GM23248 (cell line): Measurements from ENCODE around the gene SKI. TPM values are rescaled to one million over a fixed set of nuclear protein-coding genes. Genes with fewer than 3 reads are reported as not detected.

Experiments
- DNase-seq: peaks from one replicate; pipeline ENCODE4 v3.0.0-alpha.2; 2015
- H2AFZ ChIP-seq: fragments of 200-600 bp; sonication (generic); 2 replicates; pipeline ENCODE4 v1.6.1; 2016; ENCODE audit warnings: antibody characterized with exemption
- H3F3A ChIP-seq: fragments of 200-600 bp; sonication (generic); 2 replicates; pipeline ENCODE4 v1.6.1; 2016; ENCODE audit warnings: mild to moderate bottlenecking, antibody characterized with exemption, mixed run types; ENCODE audit not compliant: insufficient read depth
- H3K27ac ChIP-seq: fragments of 200-600 bp; sonication (generic); 2 replicates; pipeline ENCODE4 v1.5.1; 2016; ENCODE audit warnings: mild to moderate bottlenecking
- H3K27me3 ChIP-seq: fragments of 200-600 bp; sonication (generic); replicated peaks from 2 replicates; pipeline ENCODE4 v1.6.1; 2016; ENCODE audit warnings: mild to moderate bottlenecking; ENCODE audit not compliant: insufficient read depth
- H3K36me3 ChIP-seq: fragments of 200-600 bp; sonication (generic); 2 replicates; pipeline ENCODE4 v1.6.1; 2016; ENCODE audit warnings: low read depth, mild to moderate bottlenecking
- H3K4me1 ChIP-seq: fragments of 200-600 bp; sonication (generic); 2 replicates; pipeline ENCODE4 v1.6.1; 2016; ENCODE audit warnings: mild to moderate bottlenecking; ENCODE audit not compliant: insufficient read depth
- H3K4me2 ChIP-seq: fragments of 200-600 bp; sonication (generic); one replicate; pipeline ENCODE4 v1.6.1; 2016; ENCODE audit warnings: mild to moderate bottlenecking; ENCODE audit not compliant: unreplicated experiment
- H3K4me3 ChIP-seq: fragments of 200-600 bp; sonication (generic); 2 replicates; pipeline ENCODE4 v1.5.1; 2016; ENCODE audit warnings: mild to moderate bottlenecking
- H3K79me2 ChIP-seq: fragments of 200-600 bp; sonication (generic); 2 replicates; pipeline ENCODE4 v1.6.1; 2016; ENCODE audit warnings: mild to moderate bottlenecking; ENCODE audit not compliant: insufficient read depth
- H3K9ac ChIP-seq: fragments of 200-600 bp; sonication (generic); 2 replicates; pipeline ENCODE4 v1.6.1; 2016; ENCODE audit warnings: mild to moderate bottlenecking
- H3K9me2 ChIP-seq: fragments of 200-600 bp; sonication (generic); 2 replicates; pipeline ENCODE4 v1.6.1; 2016; ENCODE audit warnings: mixed run types, mild to moderate bottlenecking, moderate library complexity; ENCODE audit not compliant: insufficient read depth
- H3K9me3 ChIP-seq: fragments of 200-600 bp; sonication (generic); one replicate; pipeline ENCODE4 v1.6.1; 2017; ENCODE audit warnings: low read depth
- H4K20me1 ChIP-seq: fragments of 200-600 bp; sonication (generic); 2 replicates; pipeline ENCODE4 v1.6.0; 2016; ENCODE audit not compliant: insufficient read depth
- EZH2 ChIP-seq: fragments of 200-600 bp; sonication (generic); IDR thresholded peaks from 2 replicates; pipeline ENCODE4 v1.6.1; 2018; ENCODE audit warnings: antibody characterized with exemption, mild to moderate bottlenecking; ENCODE audit not compliant: insufficient read depth, poor library complexity, severe bottlenecking
- EZH2phosphoT487 ChIP-seq: fragments of 200-600 bp; sonication (generic); IDR thresholded peaks from 2 replicates; pipeline ENCODE4 v1.6.1; 2018; ENCODE audit warnings: antibody characterized with exemption, moderate library complexity, mild to moderate bottlenecking, low read depth; ENCODE audit not compliant: insufficient read depth
- WGBS, 2 experiments: methylation state at CpG; one replicate each; pipeline ENCODE4 v1.1.6; 2015 to 2017; ENCODE audit warnings: low lambda C conversion rate in 2 of 2, low coverage in 1 of 2; ENCODE audit errors: missing lambda C conversion rate in 2 of 2; 5-methylcytosine and 5-hydroxymethylcytosine counted together
- in situ Hi-C: fragments of 300-500 bp; cut with MboI; formaldehyde crosslinking; loops from 2 replicates; pipeline ENCODE4 v1.15.0; 2020
- polyA plus RNA-seq: library from polyadenylated mRNA; unstranded; fragments of >200 nt; fragmentation: Nextera tagmentation; extraction: Ambion mirVana; gene quantifications from 2 replicates; pipeline ENCODE4 v1.2.1, GENCODE V29; 2016
- total RNA-seq: library from RNA; depleted of rRNA; stranded (reverse); fragments of >200 nt; shearing (Covaris generic); gene quantifications from 2 replicates; pipeline ENCODE4 v1.2.3, GENCODE V29; 2014

SKI gene
- total and polyA plus RNA-seq, 2 experiments from 2014 or later, result 3.8 to 23.1 TPM

DNA sequence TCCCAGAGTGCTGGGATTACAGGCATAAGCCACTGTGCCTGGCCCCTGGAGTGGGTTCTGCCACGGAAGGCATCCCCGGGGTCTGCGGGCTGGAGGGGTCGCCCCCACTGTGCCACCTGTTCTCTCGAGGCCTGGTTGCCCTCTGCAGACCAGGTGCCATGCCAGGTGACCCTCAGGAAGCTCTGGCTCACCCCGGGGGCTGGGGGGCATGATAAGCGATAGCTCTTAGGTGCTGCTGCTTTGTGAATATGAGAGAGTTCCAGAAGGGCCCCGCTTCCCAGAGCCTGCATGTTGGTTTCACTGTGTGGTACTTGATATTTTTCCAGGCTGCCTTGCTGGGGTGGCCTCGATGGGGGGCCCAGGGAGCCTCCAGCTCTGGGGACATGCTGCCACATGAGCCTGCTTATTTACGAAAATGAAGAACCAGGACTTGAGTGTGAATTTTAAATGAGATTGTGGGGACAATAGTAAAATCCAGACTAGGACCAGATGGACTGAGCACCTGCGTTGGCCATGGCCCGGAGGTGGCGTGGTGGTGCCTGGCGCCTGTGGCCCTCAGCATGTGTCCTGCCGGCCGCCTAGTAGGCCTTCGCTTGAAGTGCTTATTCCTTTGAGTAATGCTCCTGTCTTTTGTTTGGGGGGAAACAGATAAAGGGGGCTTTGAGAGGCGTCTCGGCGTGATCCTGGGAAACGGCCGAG lies 7.3 kb downstream of the SKI start:
- Histone ChIP-seq H3K9me3 (no peaks in the 10 kb centered on the region), H3K36me3 (no peaks in the 10 kb centered on the region), H3K27ac (peak overlapping the region; percentile 96), H4K20me1 (peaks cover 12% of the 10 kb centered on the region; the same call in 1 of the 2 replicates), H3K4me3 (peak overlapping the region; percentile 90), H3K79me2 (peaks cover 99% of the 10 kb centered on the region), H3K27me3 (no peaks in the 10 kb centered on the region), H3K4me1 (peaks cover 59% of the 10 kb centered on the region), H2AFZ (no peak overlapping the region), H3K9ac (peak overlapping the region; percentile 97), H3K4me2 (peak overlapping the region; percentile 81), H3F3A (peaks cover 29% of the 10 kb centered on the region), H3K9me2 (no peaks in the 10 kb centered on the region)
- in situ Hi-C loops, result no loop called here
- no peak for TF ChIP-seq EZH2
- no peak for TF ChIP-seq EZH2phosphoT487
- DNase-seq, result no peak
- 76 to 77% methylated on average over 22 of the region's 22 CpGs for WGBS, 2 experiments

GRCh38 chr1:2236695-2237677 lies 8.9 kb downstream of the SKI start:
- no peaks in the 10 kb centered on the region for H3K9me2 ChIP-seq
- H3K4me1 ChIP-seq, result peaks cover 63% of the 10 kb centered on the region
- in situ Hi-C loops, result no loop called here
- peaks cover 99% of the 10 kb centered on the region for H3K79me2 ChIP-seq
- peak; percentile 54 for DNase-seq
- H3K4me3 ChIP-seq, result no peak overlapping the region
- H2AFZ ChIP-seq, result no peak overlapping the region
- peak overlapping the region; percentile 55 for H3K9ac ChIP-seq
- peaks cover 16% of the 10 kb centered on the region; the same call in 1 of the 2 replicates for H4K20me1 ChIP-seq
- peak overlapping the region; percentile 6 for H3K4me2 ChIP-seq
- 50 to 54% methylated on average over 27 to 28 of the region's 28 CpGs for WGBS, 2 experiments
- H3K27ac ChIP-seq, result peak overlapping the region; percentile 96
- H3K9me3 ChIP-seq, result no peaks in the 10 kb centered on the region
- H3F3A ChIP-seq, result peaks cover 25% of the 10 kb centered on the region; the same call in 1 of the 2 replicates
- TF ChIP-seq EZH2phosphoT487 (no peak), EZH2 (no peak)
- no peaks in the 10 kb centered on the region for H3K36me3 ChIP-seq
- no peaks in the 10 kb centered on the region for H3K27me3 ChIP-seq

DNA sequence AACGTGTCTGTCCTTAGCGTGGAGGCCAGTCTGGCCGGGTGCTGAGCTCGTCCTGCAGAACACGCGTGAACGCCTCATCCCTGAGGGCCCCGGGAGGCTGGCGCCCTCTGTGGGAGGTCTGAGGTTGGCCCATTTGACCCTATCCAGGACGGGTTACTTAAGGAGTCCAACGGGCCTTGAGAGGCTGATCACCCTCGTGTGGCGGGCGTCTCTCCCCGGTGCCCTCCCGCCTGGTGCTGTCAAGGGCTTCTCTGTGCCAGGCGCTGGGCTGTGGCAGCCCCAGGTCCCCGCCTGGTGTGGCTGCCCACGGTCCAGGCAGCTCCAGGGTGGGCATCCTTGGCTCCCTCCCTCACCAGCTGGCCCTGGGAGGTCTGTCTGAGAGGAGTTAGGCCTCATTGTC lies 9.7 kb downstream of the SKI start:
- H4K20me1 ChIP-seq, result peaks cover 18% of the 10 kb centered on the region; the same call in 1 of the 2 replicates
- no peak overlapping the region for H2AFZ ChIP-seq
- H3K27ac ChIP-seq, result peak overlapping the region; percentile 96
- peaks cover 25% of the 10 kb centered on the region; the same call in 1 of the 2 replicates for H3F3A ChIP-seq
- DNase-seq, result peak; percentile 66
- WGBS, 2 experiments, result 45 to 49% methylated on average over 18 to 19 of the region's 19 CpGs
- peak overlapping the region; percentile 55 for H3K9ac ChIP-seq
- in situ Hi-C loops, result no loop called here
- H3K36me3 ChIP-seq, result no peaks in the 10 kb centered on the region
- H3K9me3 ChIP-seq, result no peaks in the 10 kb centered on the region
- TF ChIP-seq EZH2 (no peak), EZH2phosphoT487 (no peak)
- H3K4me2 ChIP-seq, result peak overlapping the region; percentile 15
- H3K79me2 ChIP-seq, result peaks cover 99% of the 10 kb centered on the region
- no peaks in the 10 kb centered on the region for H3K27me3 ChIP-seq
- H3K4me3 ChIP-seq, result no peak overlapping the region
- H3K9me2 ChIP-seq, result no peaks in the 10 kb centered on the region
- peaks cover 57% of the 10 kb centered on the region for H3K4me1 ChIP-seq

- in situ Hi-C loops, result no loop called here
- H3K36me3 ChIP-seq, result no peaks in the 10 kb centered on the region
- peaks cover 15% of the 10 kb centered on the region; the same call in 1 of the 2 replicates for H4K20me1 ChIP-seq
- H3K27me3 ChIP-seq, result no peaks in the 10 kb centered on the region
- no peaks in the 10 kb centered on the region for H3K9me3 ChIP-seq
- peak overlapping the region; percentile 55 for H3K9ac ChIP-seq
- H3K79me2 ChIP-seq, result peaks cover 99% of the 10 kb centered on the region
- TF ChIP-seq EZH2phosphoT487, result no peak
- TF ChIP-seq EZH2, result no peak
- no peak overlapping the region for H2AFZ ChIP-seq
- H3K9me2 ChIP-seq, result no peaks in the 10 kb centered on the region
- H3K4me2 ChIP-seq, result peak overlapping the region; percentile 15
- H3K27ac ChIP-seq, result peak overlapping the region; percentile 96
- DNase-seq, result no peak
- H3F3A ChIP-seq, result peaks cover 21% of the 10 kb centered on the region; the same call in 1 of the 2 replicates
- 72 to 75% methylated on average over 24 to 25 of the region's 25 CpGs for WGBS, 2 experiments
- peaks cover 54% of the 10 kb centered on the region for H3K4me1 ChIP-seq
- no peak overlapping the region for H3K4me3 ChIP-seq
Measured at GRCh38 chr1:2238361-2239012, 10.4 kb downstream of the SKI start.
